MM.1S (cell line): ENCODE results near the gene GJC1.

Experiments used
- CTCF ChIP-seq: fragments of 300-600 bp; sonication (generic); IDR thresholded peaks from 2 replicates; pipeline ENCODE4 v1.5.1; 2016; ENCODE audit warnings: antibody characterized with exemption, low read length, mixed read lengths
- EZH2 ChIP-seq: fragments of 300-600 bp; sonication (generic); optimal IDR thresholded peaks from 2 replicates; pipeline ENCODE3; 2017; ENCODE audit warnings: low read depth, mild to moderate bottlenecking, antibody characterized with exemption, low read length, mixed read lengths
- EZH2phosphoT487 ChIP-seq: fragments of 300-600 bp; sonication (generic); IDR thresholded peaks from 2 replicates; pipeline ENCODE4 v1.6.1; 2018; ENCODE audit warnings: antibody characterized with exemption, low read length

- no peak for TF ChIP-seq CTCF
- no peak for TF ChIP-seq EZH2phosphoT487
- TF ChIP-seq EZH2: no peak
These were observed 47.0 kb upstream of the GJC1 start for GRCh38 chr17:44877121-44877520.
